Ishikawa (cell line): ENCODE data around the gene ARHGEF39.

ENCODE experiments used
- EP300 ChIP-seq: IDR thresholded peaks from 2 replicates; pipeline ENCODE4 v1.6.1; 2012; ENCODE audit warnings: borderline replicate concordance
- TAF1 ChIP-seq: IDR thresholded peaks from 2 replicates; pipeline ENCODE4 v1.6.1; 2012; ENCODE audit warnings: low read depth, mild to moderate bottlenecking

DNA sequence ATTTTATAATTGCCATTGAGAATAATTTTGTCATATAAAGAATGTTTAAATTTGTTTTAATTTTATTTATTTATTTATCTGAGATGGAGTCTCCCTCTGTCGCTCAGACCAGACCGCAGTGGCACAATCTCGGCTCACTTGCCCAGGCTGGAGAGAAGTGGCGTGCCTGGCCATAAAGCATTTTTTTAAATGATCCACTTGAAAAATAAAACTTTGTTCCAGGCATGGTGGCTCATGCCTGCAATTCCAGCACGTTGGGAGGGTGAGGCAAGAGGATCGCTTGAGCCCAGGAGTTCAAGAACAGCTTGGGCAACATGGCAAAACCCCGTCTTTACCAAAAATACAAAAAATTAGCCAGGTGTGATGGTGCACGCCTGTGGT is 12.2 kb downstream of the ARHGEF39 start:
- no peak for TF ChIP-seq EP300
- no peak for TF ChIP-seq TAF1
